Stimulated activated CD4-positive, alpha-beta T cell treated with anti-CD3 and anti-CD28 coated beads, TNF-alpha, amount 100 ng/mL, for 4 hours (primary cell): ENCODE results near the gene USP34.
"Not testable (repeated sequence)": the region's sequence is repeated elsewhere in the genome, so short reads cannot be mapped to it uniquely, and the experiment has no call there.

ENCODE experiments used
- DNase-seq, 3 experiments: peaks; one replicate each; pipeline ENCODE4 v3.0.0-alpha.2; 2020; ENCODE audit warnings: low read depth in 3 of 3

USP34 gene

GRCh38 chr2:61184263-61184662 lies 286.6 kb downstream of the USP34 start:
- DNase-seq: no peak

GRCh38 chr2:61183795-61184194 lies 287.1 kb downstream of the USP34 start:
- DNase-seq: no peak

- no peak for DNase-seq
These were observed 288.9 kb downstream of the USP34 start for GRCh38 chr2:61182059-61182383.

- no peak for DNase-seq
These were observed 289.4 kb downstream of the USP34 start for GRCh38 chr2:61181382-61182058.

- DNase-seq: no peak
These were observed 290.2 kb downstream of the USP34 start for GRCh38 chr2:61180686-61181085.

GRCh38 chr2:61179701-61180639 lies 290.9 kb downstream of the USP34 start:
- no peak for DNase-seq

- DNase-seq: no peak
These were observed 292.0 kb downstream of the USP34 start for GRCh38 chr2:61178603-61179545.

GRCh38 chr2:61177727-61178549 lies 292.9 kb downstream of the USP34 start:
- peak in 2 of 3 experiments; percentile 20 to 41 for DNase-seq

GRCh38 chr2:61176755-61177726 lies 293.8 kb downstream of the USP34 start:
- peak; percentile 91 to 93 (median 92) for DNase-seq

GRCh38 chr2:61175036-61175435 lies 295.9 kb downstream of the USP34 start:
- DNase-seq: no peak

- DNase-seq: no peak
These were observed 297.8 kb downstream of the USP34 start for GRCh38 chr2:61173116-61173515.

- no peak for DNase-seq
These were observed 298.2 kb downstream of the USP34 start for GRCh38 chr2:61172671-61173070.

- DNase-seq: no peak
These were observed 303.3 kb downstream of the USP34 start for GRCh38 chr2:61167579-61167978.

- no peak for DNase-seq
These were observed 304.9 kb downstream of the USP34 start for GRCh38 chr2:61165946-61166345.

- not testable (repeated sequence) for DNase-seq
These were observed 305.8 kb downstream of the USP34 start for GRCh38 chr2:61165082-61165481.

GRCh38 chr2:61162721-61163120 lies 308.2 kb downstream of the USP34 start:
- DNase-seq: no peak

- no peak for DNase-seq
These were observed 309.0 kb downstream of the USP34 start, which contains the start of gene C2orf74 for GRCh38 chr2:61161888-61162287. C2orf74 (plus strand) TSS chr2:61162188; CDS start chr2:61162515, 327 bp downstream.

- DNase-seq: no peak
These were observed 312.4 kb downstream of the USP34 start for GRCh38 chr2:61158356-61158955.

GRCh38 chr2:61157371-61158003 lies 313.4 kb downstream of the USP34 start:
- no peak for DNase-seq
